HL-60 (cell line): ENCODE measurements around the gene MCM3AP.

ENCODE experiments used
- GABPA ChIP-seq: IDR thresholded peaks from 2 replicates; pipeline ENCODE4 v1.6.1; 2012; ENCODE audit warnings: low read depth
- POLR2AphosphoS5 ChIP-seq: IDR thresholded peaks from 2 replicates; pipeline ENCODE4 v1.6.1; 2012; ENCODE audit warnings: low read depth
- TF ChIP-seq, protein P1 (sequence below): IDR thresholded peaks from one replicate; pipeline ENCODE4 v1.5.1; 2011; ENCODE audit warnings: low read length, control low read depth, inconsistent platforms; ENCODE audit not compliant: insufficient read depth
- TF ChIP-seq, protein P2 (sequence below): IDR thresholded peaks from 2 replicates; pipeline ENCODE4 v1.6.1; 2012; ENCODE audit warnings: low read depth; ENCODE audit not compliant: insufficient replicate concordance

DNA sequence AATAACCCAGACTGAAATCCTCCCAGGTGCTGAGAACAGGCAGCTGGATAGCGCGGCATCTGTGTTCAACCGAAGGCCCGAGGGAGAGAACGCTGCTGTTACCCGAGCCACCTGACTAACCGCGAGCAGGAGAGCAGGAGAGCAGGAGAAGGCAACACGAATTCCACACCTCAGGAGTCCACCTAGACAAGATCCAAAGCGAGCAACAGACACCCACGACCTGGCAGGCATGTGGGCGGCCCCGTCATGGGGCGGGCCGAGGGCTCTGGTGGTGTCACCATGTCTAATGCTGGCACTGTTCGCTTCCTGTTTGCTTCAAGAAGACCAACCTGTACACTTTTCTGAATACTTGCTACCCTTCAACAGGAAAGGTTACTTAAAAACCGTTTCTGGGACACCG lies 80.2 kb downstream of the MCM3AP start:
- TF ChIP-seq, protein P1, sequence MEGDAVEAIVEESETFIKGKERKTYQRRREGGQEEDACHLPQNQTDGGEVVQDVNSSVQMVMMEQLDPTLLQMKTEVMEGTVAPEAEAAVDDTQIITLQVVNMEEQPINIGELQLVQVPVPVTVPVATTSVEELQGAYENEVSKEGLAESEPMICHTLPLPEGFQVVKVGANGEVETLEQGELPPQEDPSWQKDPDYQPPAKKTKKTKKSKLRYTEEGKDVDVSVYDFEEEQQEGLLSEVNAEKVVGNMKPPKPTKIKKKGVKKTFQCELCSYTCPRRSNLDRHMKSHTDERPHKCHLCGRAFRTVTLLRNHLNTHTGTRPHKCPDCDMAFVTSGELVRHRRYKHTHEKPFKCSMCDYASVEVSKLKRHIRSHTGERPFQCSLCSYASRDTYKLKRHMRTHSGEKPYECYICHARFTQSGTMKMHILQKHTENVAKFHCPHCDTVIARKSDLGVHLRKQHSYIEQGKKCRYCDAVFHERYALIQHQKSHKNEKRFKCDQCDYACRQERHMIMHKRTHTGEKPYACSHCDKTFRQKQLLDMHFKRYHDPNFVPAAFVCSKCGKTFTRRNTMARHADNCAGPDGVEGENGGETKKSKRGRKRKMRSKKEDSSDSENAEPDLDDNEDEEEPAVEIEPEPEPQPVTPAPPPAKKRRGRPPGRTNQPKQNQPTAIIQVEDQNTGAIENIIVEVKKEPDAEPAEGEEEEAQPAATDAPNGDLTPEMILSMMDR, result no peak
- TF ChIP-seq POLR2AphosphoS5 (no peak), GABPA (no peak)
- TF ChIP-seq, protein P2, sequence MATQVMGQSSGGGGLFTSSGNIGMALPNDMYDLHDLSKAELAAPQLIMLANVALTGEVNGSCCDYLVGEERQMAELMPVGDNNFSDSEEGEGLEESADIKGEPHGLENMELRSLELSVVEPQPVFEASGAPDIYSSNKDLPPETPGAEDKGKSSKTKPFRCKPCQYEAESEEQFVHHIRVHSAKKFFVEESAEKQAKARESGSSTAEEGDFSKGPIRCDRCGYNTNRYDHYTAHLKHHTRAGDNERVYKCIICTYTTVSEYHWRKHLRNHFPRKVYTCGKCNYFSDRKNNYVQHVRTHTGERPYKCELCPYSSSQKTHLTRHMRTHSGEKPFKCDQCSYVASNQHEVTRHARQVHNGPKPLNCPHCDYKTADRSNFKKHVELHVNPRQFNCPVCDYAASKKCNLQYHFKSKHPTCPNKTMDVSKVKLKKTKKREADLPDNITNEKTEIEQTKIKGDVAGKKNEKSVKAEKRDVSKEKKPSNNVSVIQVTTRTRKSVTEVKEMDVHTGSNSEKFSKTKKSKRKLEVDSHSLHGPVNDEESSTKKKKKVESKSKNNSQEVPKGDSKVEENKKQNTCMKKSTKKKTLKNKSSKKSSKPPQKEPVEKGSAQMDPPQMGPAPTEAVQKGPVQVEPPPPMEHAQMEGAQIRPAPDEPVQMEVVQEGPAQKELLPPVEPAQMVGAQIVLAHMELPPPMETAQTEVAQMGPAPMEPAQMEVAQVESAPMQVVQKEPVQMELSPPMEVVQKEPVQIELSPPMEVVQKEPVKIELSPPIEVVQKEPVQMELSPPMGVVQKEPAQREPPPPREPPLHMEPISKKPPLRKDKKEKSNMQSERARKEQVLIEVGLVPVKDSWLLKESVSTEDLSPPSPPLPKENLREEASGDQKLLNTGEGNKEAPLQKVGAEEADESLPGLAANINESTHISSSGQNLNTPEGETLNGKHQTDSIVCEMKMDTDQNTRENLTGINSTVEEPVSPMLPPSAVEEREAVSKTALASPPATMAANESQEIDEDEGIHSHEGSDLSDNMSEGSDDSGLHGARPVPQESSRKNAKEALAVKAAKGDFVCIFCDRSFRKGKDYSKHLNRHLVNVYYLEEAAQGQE, result no peak
